ENCODE results near the gene SNX4.

SNX4 gene

GRCh38 chr3:125470671-125471070, 49.3 kb downstream of the SNX4 start:
- in situ Hi-C loops (cut with HindIII; ENCODE audit: low sequenced_read_pairs): no loop called here
- DNase-seq (ENCODE audit: low read depth): no peak
- no peak overlapping the region for H3K4me3 ChIP-seq (ENCODE audit: low read depth, low read length)
- no peak for TF ChIP-seq CTCF (IDR thresholded peaks at IDR 0.05; ENCODE audit: low read depth, low read length, missing control alignments)

GRCh38 chr3:125462722-125463299, 57.2 kb downstream of the SNX4 start:
- in situ Hi-C loops (cut with HindIII; ENCODE audit: low sequenced_read_pairs): no loop called here
- TF ChIP-seq CTCF (IDR thresholded peaks at IDR 0.05; ENCODE audit: low read depth, low read length, missing control alignments): no peak
- no peak for DNase-seq (ENCODE audit: low read depth)
- H3K4me3 ChIP-seq (ENCODE audit: low read depth, low read length): no peak overlapping the region

- DNase-seq (ENCODE audit: low read depth): no peak
- in situ Hi-C loops (cut with HindIII; ENCODE audit: low sequenced_read_pairs): no loop called here
- no peak for TF ChIP-seq CTCF (IDR thresholded peaks at IDR 0.05; ENCODE audit: low read depth, low read length, missing control alignments)
- H3K4me3 ChIP-seq (ENCODE audit: low read depth, low read length): no peak overlapping the region
Measured at GRCh38 chr3:125461896-125462295, 58.1 kb downstream of the SNX4 start.

GRCh38 chr3:125460233-125460632, 59.8 kb downstream of the SNX4 start:
- DNase-seq (ENCODE audit: low read depth): no peak
- no peak overlapping the region for H3K4me3 ChIP-seq (ENCODE audit: low read depth, low read length)
- in situ Hi-C loops (cut with HindIII; ENCODE audit: low sequenced_read_pairs): no loop called here
- no peak for TF ChIP-seq CTCF (IDR thresholded peaks at IDR 0.05; ENCODE audit: low read depth, low read length, missing control alignments)

GRCh38 chr3:125443923-125444322, 76.1 kb downstream of the SNX4 start:
- no peak overlapping the region for H3K4me3 ChIP-seq (ENCODE audit: low read depth, low read length)
- TF ChIP-seq CTCF (IDR thresholded peaks at IDR 0.05; ENCODE audit: low read depth, low read length, missing control alignments): no peak
- in situ Hi-C loops (cut with HindIII; ENCODE audit: low sequenced_read_pairs): loop anchor here (25.0 kb wide), 1 partner anchor 682 kb away; no protein-coding TSS in a partner anchor
- DNase-seq (ENCODE audit: low read depth): peak; percentile 35

GRCh38 chr3:125442506-125442905, 77.5 kb downstream of the SNX4 start:
- no peak for TF ChIP-seq CTCF (IDR thresholded peaks at IDR 0.05; ENCODE audit: low read depth, low read length, missing control alignments)
- in situ Hi-C loops (cut with HindIII; ENCODE audit: low sequenced_read_pairs): loop anchor here (25.0 kb wide), 1 partner anchor 680 kb away; no protein-coding TSS in a partner anchor
- H3K4me3 ChIP-seq (ENCODE audit: low read depth, low read length): no peak overlapping the region
- DNase-seq (ENCODE audit: low read depth): no peak
